Body of pancreas (tissue), 4 donors: Measurements from ENCODE around the gene CPLANE2. TPM values are rescaled to one million over a fixed set of nuclear protein-coding genes. Genes with fewer than 3 reads are reported as not detected.

Source experiments
- ATAC-seq: fragments of 150-250 bp; one replicate; pipeline ENCODE4 v1.9.1; 2016
- DNase-seq, 4 donors: peaks; one replicate each; pipeline ENCODE4 v3.0.0-alpha.2; 2019
- H3K27ac ChIP-seq, 4 donors: fragments of 200-600 bp; sonication (generic); 1 replicate in 3 of 4; 2 replicates in 1 of 4; pipeline versions ENCODE4 v1.5.1 to v1.6.1; 2016 to 2019; ENCODE audit warnings: mild to moderate bottlenecking in 1 of 4, mixed read lengths in 1 of 4, moderate library complexity in 1 of 4
- H3K27me3 ChIP-seq, 2 donors: fragments of 200-600 bp; sonication (generic); one replicate each; pipeline ENCODE4 v1.6.0; 2016; ENCODE audit warnings: mild to moderate bottlenecking in 1 of 2
- H3K36me3 ChIP-seq, 2 donors: fragments of 200-600 bp; sonication (generic); replicated peaks in 1 of 2; 2 replicates each; pipeline ENCODE4 v1.5.1; 2016; ENCODE audit warnings: low read depth in 2 of 2; ENCODE audit not compliant: insufficient read depth in 1 of 2
- H3K4me1 ChIP-seq: fragments of 200-600 bp; sonication (generic); one replicate; pipeline ENCODE4 v1.6.0; 2016
- H3K4me3 ChIP-seq, 2 donors: fragments of 200-600 bp; sonication (generic); 1 replicate in 1 of 2; 2 replicates in 1 of 2; pipeline ENCODE4 v1.5.1; 2016 to 2019
- H3K9me3 ChIP-seq, 3 donors: fragments of 200-600 bp; sonication (generic); 1 replicate in 2 of 3; 2 replicates in 1 of 3; pipeline ENCODE4 v1.5.1; 2016
- POLR2A ChIP-seq, 3 donors: fragments of 450-650 bp; IDR thresholded peaks; one replicate each; pipeline ENCODE4 v1.6.1; 2016; ENCODE audit warnings: antibody characterized with exemption in 3 of 3, mild to moderate bottlenecking in 2 of 3
- WGBS, 2 donors: methylation state at CpG; one replicate each; pipeline ENCODE4 v1.1.5; 2017; 5-methylcytosine and 5-hydroxymethylcytosine counted together
- intact Hi-C: fragments of 100-400 bp; cut with DNase I; formaldehyde crosslinking; loops from one replicate; pipeline ENCODE4 v1.15.1; 2023
- total RNA-seq, 2 donors: library from RNA; depleted of rRNA; stranded (reverse); fragments of >200 nt; gene quantifications; one replicate each; pipeline ENCODE4 v1.1.0, GENCODE V29; 2016
- TF ChIP-seq, protein P1 (sequence below), 7 experiments: fragments of 450-650 bp in 4 of 7; fragments of 200-600 bp in 3 of 7; sonication (generic) in 3 of 7; IDR thresholded peaks; one replicate each; pipeline ENCODE4 v1.5.1; 2016 to 2019; ENCODE audit warnings: antibody characterized with exemption in 7 of 7

CPLANE2 gene
- total RNA-seq, 2 donors from 2014 or later = 3.6 TPM

DNA sequence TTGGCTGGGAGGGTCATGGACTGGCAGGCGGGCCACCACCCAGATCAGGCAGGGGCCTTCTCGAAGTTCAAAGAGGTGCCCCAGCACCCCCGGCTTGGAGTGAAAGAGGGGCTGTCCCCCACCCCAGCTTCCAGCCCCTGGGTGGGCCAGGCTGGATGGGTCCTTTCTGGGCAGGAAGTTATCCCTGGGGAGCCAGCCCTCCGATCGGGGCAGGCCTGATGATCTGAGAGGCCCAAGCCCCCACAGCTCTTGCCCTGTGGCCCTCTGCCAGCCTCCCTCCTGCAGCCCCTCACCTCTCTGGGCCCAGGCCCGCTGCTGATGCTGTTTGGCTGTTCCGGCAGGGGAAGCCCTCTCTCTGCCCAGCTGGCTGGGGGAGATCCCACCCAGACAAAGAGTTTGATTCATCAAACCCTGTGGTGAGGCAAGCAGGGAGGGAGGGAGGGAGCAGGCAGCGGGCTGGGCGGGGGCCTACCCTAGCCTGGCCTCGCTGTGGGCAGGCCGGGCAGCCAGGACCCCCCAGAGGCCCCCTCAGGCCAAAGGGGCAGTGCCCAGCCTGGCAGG is 27.1 kb downstream of the CPLANE2 start:
- Histone ChIP-seq H3K4me1 (peaks cover 67% of the 10 kb centered on the region), H3K4me3 (no peak overlapping the region), H3K36me3 (no peaks in the 10 kb centered on the region), H3K9me3 (no peaks in the 10 kb centered on the region), H3K27me3 (no peaks in the 10 kb centered on the region), H3K27ac (peak overlapping the region in 3 of 4 donors; percentile 6 to 37 (median 13))
- 63 to 73% methylated on average over 7 to 11 of the region's 11 CpGs for WGBS, 2 donors
- ATAC-seq (no peak), DNase-seq (no peak)
- intact Hi-C loops = no loop called here
- TF ChIP-seq POLR2A (IDR thresholded peaks at IDR 0.05) = no peak
- TF ChIP-seq, protein P1, sequence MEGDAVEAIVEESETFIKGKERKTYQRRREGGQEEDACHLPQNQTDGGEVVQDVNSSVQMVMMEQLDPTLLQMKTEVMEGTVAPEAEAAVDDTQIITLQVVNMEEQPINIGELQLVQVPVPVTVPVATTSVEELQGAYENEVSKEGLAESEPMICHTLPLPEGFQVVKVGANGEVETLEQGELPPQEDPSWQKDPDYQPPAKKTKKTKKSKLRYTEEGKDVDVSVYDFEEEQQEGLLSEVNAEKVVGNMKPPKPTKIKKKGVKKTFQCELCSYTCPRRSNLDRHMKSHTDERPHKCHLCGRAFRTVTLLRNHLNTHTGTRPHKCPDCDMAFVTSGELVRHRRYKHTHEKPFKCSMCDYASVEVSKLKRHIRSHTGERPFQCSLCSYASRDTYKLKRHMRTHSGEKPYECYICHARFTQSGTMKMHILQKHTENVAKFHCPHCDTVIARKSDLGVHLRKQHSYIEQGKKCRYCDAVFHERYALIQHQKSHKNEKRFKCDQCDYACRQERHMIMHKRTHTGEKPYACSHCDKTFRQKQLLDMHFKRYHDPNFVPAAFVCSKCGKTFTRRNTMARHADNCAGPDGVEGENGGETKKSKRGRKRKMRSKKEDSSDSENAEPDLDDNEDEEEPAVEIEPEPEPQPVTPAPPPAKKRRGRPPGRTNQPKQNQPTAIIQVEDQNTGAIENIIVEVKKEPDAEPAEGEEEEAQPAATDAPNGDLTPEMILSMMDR (IDR thresholded peaks at IDR 0.05) = no peak

DNA sequence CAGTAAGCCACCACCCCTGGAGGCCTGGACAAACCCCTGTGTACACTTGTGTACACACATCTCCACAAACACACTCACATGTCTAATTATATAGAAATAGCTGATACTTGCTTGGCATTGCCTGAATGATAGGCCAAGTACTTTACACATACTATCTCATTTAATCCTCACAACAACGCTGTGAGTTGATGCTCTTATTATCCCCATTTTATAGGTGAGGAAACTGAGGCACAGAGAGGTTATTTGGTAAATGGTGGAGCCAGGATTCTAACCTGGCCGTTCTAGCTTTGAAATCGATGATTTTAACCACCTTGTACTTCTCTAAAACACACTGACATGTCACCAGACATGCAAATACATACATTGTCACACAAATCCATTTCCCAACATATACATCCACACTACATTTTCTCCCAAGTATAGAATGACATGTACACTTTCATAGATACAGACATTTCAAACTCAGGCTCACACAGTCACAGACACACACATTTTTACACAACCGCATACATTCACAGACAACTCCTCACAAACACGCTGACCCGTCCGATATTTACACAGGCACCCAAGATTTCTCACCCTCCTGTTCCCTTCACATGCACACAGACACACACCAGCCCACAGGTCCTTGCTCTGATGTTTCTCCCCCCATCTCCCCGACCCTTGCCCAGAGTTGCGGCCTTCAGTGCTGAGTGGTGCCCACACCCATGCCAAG is 27.7 kb downstream of the CPLANE2 start:
- H3K4me1 ChIP-seq = peaks cover 67% of the 10 kb centered on the region
- H3K4me3 ChIP-seq = no peak overlapping the region
- no peaks in the 10 kb centered on the region for H3K36me3 ChIP-seq
- TF ChIP-seq POLR2A (IDR thresholded peaks at IDR 0.05) = no peak
- TF ChIP-seq, protein P1 (IDR thresholded peaks at IDR 0.05) = no peak
- WGBS, 2 donors = 63 to 74% methylated on average over 9 of the region's 9 CpGs
- H3K27me3 ChIP-seq = no peaks in the 10 kb centered on the region
- intact Hi-C loops = no loop called here
- no peak for ATAC-seq
- peak overlapping the region; percentile 6 to 58 (median 25) for H3K27ac ChIP-seq
- no peaks in the 10 kb centered on the region for H3K9me3 ChIP-seq
- DNase-seq = no peak

DNA sequence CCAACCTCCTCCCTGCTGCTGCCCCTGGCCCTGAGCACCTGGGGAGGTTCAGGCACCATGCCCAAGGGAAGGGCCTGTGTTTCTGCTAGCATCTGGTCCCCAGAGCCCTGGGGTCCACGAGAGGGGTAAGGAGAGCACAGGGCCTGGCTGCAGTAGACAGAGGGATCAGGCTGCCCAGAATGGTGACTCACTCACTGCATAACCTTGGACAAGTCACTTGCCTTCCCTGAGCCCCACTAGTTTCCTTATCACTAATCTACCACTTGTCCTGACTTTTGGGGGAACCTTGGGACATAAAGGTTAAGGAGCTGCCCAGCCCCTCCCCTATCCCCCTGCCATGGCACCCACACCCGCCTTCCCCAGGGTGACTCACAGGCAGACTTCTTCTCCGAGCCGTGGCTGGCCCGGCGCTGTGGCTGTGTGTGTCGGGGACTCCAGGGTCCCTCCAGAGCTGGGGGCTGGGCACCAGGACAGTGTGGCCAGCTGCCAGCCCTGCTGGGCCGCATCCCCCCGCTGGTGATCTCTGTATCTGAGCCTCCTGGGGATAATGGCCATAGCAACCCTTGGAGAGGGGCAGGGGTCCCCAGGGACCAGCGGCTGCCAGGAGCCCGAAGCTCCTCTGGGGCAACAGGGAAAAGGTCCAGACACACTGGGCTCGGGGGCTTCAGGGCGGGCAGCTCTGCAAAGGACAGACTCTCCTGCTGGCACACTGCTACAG is 28.6 kb downstream of the CPLANE2 start:
- peak overlapping the region; percentile 2 to 95 (median 76) for H3K27ac ChIP-seq
- DNase-seq = peak in 2 of 4 donors; percentile 30 to 70
- intact Hi-C loops = no loop called here

DNA sequence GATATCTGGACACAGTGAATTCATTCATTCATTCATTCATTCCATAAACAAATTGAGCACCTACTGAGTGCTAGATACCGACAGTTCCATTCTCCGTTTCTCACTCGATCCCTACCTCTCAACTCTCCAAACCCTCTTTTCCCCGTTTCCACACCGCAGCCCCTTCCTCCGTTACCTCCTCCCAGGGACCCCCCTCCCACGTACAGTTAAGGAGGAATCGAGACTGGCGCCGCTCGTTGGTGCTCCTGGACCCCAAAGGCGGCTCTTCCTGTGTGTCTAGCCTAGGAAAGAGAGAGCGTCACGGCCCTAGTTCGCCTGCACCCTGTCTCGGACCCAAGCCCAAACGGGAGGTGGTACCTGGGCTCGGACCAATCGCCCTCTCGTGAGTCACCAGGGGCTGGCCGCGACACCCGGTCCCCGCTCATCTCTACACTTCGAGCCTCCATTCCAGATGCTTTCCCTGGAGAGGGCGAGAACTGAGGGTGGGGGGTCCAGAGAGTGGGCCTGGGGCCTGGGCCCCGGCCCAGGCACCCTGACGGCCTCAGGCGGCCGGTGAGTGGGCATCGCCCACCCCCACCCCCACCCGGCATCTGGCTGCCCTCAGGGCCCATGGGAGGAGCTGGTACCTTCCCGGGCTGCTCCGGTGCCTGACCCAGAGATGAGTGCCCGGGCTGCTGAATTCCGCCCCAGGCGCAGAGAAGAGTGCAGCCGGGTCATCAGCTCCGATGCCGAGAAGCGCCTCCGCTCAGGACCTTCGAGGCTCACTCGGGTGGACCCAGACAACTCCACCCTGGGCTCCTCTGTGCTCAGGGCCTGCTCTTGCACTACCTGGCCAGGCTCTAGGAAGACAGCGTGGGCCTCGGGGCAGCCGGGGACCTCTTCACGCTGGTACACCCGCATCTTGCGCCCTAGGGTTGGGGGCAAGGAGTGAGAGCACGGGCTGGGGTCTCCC is 29.4 kb downstream of the CPLANE2 start:
- TF ChIP-seq, protein P1 (IDR thresholded peaks at IDR 0.05) = no peak
- no peak for TF ChIP-seq POLR2A (IDR thresholded peaks at IDR 0.05)
- Histone ChIP-seq H3K4me3 (no peak overlapping the region), H3K4me1 (peaks cover 59% of the 10 kb centered on the region), H3K27me3 (no peaks in the 10 kb centered on the region), H3K9me3 (no peaks in the 10 kb centered on the region), H3K36me3 (no peaks in the 10 kb centered on the region), H3K27ac (peak overlapping the region; percentile 89 to 98 (median 95))
- DNase-seq (peak in 2 of 4 donors; percentile 25 to 33), ATAC-seq (no peak)
- 74 to 76% methylated on average over 25 to 49 of the region's 51 CpGs for WGBS, 2 donors
- intact Hi-C loops = no loop called here

More for the DNA sequence above, 28.6 kb downstream of the CPLANE2 start:
- ATAC-seq = no peak
- Histone ChIP-seq H3K27me3 (no peaks in the 10 kb centered on the region), H3K9me3 (no peaks in the 10 kb centered on the region), H3K4me3 (no peak overlapping the region), H3K36me3 (no peaks in the 10 kb centered on the region), H3K4me1 (peaks cover 67% of the 10 kb centered on the region)
- TF ChIP-seq, protein P1 (IDR thresholded peaks at IDR 0.05) = no peak
- no peak for TF ChIP-seq POLR2A (IDR thresholded peaks at IDR 0.05)
- WGBS, 2 donors = 76 to 81% methylated on average over 13 of the region's 13 CpGs
